ENCODE measurements around the gene FAM13A. TPM values are rescaled to one million over a fixed set of nuclear protein-coding genes. Genes with fewer than 3 reads are reported as not detected.

FAM13A gene
- total and polyA plus RNA-seq, 10 of the 15 experiments (the other 5 are each of a cell fraction or from before 2014, with no cell fraction given), result 0.05 to 1.8 (median 0.27) TPM; not detected in 1

GRCh38 chr4:88897180-88897579 lies 159.8 kb downstream of the FAM13A start:
- CTCF ChIA-PET, result interaction anchor here (1.3 kb wide), 1 partner anchor 14 kb away, joined by 3 read pairs; no protein-coding TSS in a partner anchor
- ATAC-seq (no peak), DNase-seq (ENCODE audit: low read depth, low spot score) (no peak), FAIRE-seq (no peak)
- intact Hi-C loops (cut with micrococcal nuclease; ENCODE audit: unreplicated experiment) (no loop called here), in situ Hi-C loops (cut with MboI) (no loop called here)
- H3K4me1 ChIP-seq (ENCODE audit: control insufficient read depth, insufficient read depth, low read length), result no peaks in the 10 kb centered on the region
- no peaks in the 10 kb centered on the region for H3K27me3 ChIP-seq (replicated peaks in 1 of 2; ENCODE audit: control insufficient read depth in 2 of 2, insufficient read depth in 2 of 2, low read length in 1 of 2)
- no peak overlapping the region for H3K4me3 ChIP-seq
- 19% methylated on average over 2 of the region's 2 CpGs for WGBS (ENCODE audit: insufficient coverage, insufficient replicate concordance, low lambda C conversion rate, missing lambda C conversion rate)
- no peak overlapping the region for H3K27ac ChIP-seq (ENCODE audit: control insufficient read depth, insufficient read depth)
- H3K79me2 ChIP-seq (ENCODE audit: control insufficient read depth, insufficient read depth, low read length), result no peaks in the 10 kb centered on the region
- H3K9me3 ChIP-seq (replicated peaks; ENCODE audit: control insufficient read depth, insufficient read depth, low read length), result no peaks in the 10 kb centered on the region; the same call in 2 of the 3 replicates
- TF ChIP-seq ZNF207 (IDR thresholded peaks at IDR 0.05; ENCODE audit: borderline replicate concordance), result no peak
- no peak for TF ChIP-seq SUPT20H (IDR thresholded peaks at IDR 0.05; ENCODE audit: borderline replicate concordance, control insufficient read depth, low read depth, low read length)
- no peak for TF ChIP-seq POLR2AphosphoS5 (IDR thresholded peaks at IDR 0.05; ENCODE audit: low read length)
- no peak for TF ChIP-seq GATAD2B (conservative IDR thresholded peaks at IDR 0.05; ENCODE audit: low read depth)
- TF ChIP-seq BMI1 (IDR thresholded peaks at IDR 0.05; ENCODE audit: borderline replicate concordance), result no peak
- no peak for TF ChIP-seq IRF3 (IDR thresholded peaks at IDR 0.05)
- TF ChIP-seq KAT2A (conservative IDR thresholded peaks at IDR 0.05; ENCODE audit: control insufficient read depth, low read depth, low read length), result no peak
- TF ChIP-seq EED (IDR thresholded peaks at IDR 0.05; ENCODE audit: low read depth), result no peak
- TF ChIP-seq, protein P1, sequence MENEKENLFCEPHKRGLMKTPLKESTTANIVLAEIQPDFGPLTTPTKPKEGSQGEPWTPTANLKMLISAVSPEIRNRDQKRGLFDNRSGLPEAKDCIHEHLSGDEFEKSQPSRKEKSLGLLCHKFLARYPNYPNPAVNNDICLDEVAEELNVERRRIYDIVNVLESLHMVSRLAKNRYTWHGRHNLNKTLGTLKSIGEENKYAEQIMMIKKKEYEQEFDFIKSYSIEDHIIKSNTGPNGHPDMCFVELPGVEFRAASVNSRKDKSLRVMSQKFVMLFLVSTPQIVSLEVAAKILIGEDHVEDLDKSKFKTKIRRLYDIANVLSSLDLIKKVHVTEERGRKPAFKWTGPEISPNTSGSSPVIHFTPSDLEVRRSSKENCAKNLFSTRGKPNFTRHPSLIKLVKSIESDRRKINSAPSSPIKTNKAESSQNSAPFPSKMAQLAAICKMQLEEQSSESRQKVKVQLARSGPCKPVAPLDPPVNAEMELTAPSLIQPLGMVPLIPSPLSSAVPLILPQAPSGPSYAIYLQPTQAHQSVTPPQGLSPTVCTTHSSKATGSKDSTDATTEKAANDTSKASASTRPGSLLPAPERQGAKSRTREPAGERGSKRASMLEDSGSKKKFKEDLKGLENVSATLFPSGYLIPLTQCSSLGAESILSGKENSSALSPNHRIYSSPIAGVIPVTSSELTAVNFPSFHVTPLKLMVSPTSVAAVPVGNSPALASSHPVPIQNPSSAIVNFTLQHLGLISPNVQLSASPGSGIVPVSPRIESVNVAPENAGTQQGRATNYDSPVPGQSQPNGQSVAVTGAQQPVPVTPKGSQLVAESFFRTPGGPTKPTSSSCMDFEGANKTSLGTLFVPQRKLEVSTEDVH (IDR thresholded peaks at IDR 0.05; ENCODE audit: low read depth, partially characterized antibody), result no peak
- no peak for TF ChIP-seq ZNF592 (IDR thresholded peaks at IDR 0.05)
- TF ChIP-seq RUNX3 (IDR thresholded peaks at IDR 0.05; ENCODE audit: low read length), result no peak
- no peak for TF ChIP-seq GABPA (IDR thresholded peaks at IDR 0.05; ENCODE audit: low read depth)
- no peak for TF ChIP-seq ZBTB4 (CRISPR knock-in tag; IDR thresholded peaks at IDR 0.05)
- H3K36me3 ChIP-seq (ENCODE audit: control insufficient read depth in 2 of 2, insufficient read depth in 2 of 2, low read length in 1 of 2), result no peaks in the 10 kb centered on the region
- H2AFZ ChIP-seq (ENCODE audit: control insufficient read depth, low read depth, low read length), result no peak overlapping the region
- SMC1A ChIA-PET (ENCODE audit: uncharacterized antibody, unreplicated experiment), result interaction anchor here (0.8 to 1.7 kb wide), 2 partner anchors 10 to 37 kb away, joined by 3 to 5 read pairs; no protein-coding TSS in a partner anchor
- H3K4me2 ChIP-seq (ENCODE audit: control insufficient read depth, insufficient read depth), result no peak overlapping the region
- BruUV-seq (replicated peaks), result no TSS peak
- H4K20me1 ChIP-seq (ENCODE audit: control insufficient read depth, insufficient read depth), result no peaks in the 10 kb centered on the region
- H3K9ac ChIP-seq (ENCODE audit: control insufficient read depth, insufficient read depth, low read length), result no peak overlapping the region
- POLR2A ChIA-PET, result no interaction called here
- RAD21 ChIA-PET (ENCODE audit: unreplicated experiment), result no interaction called here

Data from GM12878 (cell line).